HG03064 (cell line): ENCODE results near the gene CLIP4.
A peak's percentile ranks its signal among the peaks of the same experiment; 100 is the strongest.
"Not testable (repeated sequence)": the region's sequence is repeated elsewhere in the genome, so short reads cannot be mapped to it uniquely, and the experiment has no call there.

Experiments
- ATAC-seq: cut with Tn5 transposase; IDR thresholded peaks from one replicate; pipeline ENCODE4 v1.9.1; 2021; ENCODE audit warnings: low read depth; ENCODE audit not compliant: unreplicated experiment

The CLIP4 gene, protein sequence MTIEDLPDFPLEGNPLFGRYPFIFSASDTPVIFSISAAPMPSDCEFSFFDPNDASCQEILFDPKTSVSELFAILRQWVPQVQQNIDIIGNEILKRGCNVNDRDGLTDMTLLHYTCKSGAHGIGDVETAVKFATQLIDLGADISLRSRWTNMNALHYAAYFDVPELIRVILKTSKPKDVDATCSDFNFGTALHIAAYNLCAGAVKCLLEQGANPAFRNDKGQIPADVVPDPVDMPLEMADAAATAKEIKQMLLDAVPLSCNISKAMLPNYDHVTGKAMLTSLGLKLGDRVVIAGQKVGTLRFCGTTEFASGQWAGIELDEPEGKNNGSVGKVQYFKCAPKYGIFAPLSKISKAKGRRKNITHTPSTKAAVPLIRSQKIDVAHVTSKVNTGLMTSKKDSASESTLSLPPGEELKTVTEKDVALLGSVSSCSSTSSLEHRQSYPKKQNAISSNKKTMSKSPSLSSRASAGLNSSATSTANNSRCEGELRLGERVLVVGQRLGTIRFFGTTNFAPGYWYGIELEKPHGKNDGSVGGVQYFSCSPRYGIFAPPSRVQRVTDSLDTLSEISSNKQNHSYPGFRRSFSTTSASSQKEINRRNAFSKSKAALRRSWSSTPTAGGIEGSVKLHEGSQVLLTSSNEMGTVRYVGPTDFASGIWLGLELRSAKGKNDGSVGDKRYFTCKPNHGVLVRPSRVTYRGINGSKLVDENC

GRCh38 chr2:29114946-29115609 is at the start of gene CLIP4:
CLIP4 (plus strand) TSS chr2:29115415; CDS start chr2:29121389, 5,974 bp downstream.
- ATAC-seq = peak; percentile 30

- ATAC-seq = no peak
These were observed 48.8 kb upstream of the CLIP4 start for GRCh38 chr2:29066271-29066860.

DNA sequence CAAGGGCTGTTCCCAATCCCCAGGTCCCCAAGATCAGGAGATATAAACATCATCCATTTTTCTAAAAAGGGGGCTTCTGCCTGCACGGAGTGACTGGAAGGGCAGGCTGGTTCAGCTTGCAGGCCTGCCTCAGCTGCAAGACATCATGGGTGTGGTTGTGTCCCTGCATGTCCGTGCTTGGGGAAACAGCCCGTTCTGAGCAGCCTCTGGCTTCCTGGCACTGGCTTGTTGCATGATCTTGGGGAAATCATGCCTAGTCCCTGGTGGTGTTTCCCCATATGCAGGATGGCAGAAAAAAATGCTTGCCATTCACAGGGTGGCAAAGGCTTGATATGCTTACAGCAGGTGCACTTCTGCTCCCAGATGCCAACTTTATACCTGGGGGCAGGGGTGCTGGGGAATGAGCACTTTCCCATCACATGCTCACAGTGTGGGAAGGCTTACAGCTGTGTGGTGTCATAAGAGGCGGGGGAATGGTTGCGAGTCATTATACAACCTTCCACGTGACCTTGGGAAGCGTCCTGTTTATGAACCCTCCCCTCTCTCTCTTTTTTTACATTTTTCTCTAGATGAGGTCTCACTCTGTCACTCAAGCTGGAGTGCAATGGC is 48.1 kb upstream of the CLIP4 start:
- no peak for ATAC-seq

- no peak for ATAC-seq
These were observed 46.7 kb upstream of the CLIP4 start for GRCh38 chr2:29068513-29068912.

DNA sequence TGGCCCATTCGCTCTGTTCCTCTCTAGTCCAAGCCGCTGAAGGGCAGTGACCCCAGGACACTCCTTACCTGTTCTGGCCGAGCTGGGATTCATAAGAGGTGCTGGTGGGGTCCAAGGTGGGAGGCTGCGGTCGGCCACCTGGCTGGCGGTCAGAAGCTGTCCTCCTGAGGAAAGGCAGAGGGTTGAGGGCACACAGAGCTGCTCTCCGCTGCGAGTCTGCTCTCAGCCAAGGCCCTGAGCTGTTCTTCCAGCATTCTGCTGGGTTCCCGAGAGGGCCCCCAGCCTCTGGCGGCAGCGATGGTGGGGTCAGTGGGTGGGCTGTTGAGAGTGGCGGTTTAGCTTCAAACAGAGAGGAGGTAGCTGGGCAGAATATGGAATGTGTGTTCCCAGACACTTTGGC is 44.7 kb upstream of the CLIP4 start:
- no peak for ATAC-seq

- no peak for ATAC-seq
These were observed 43.9 kb upstream of the CLIP4 start for GRCh38 chr2:29071032-29071975.

DNA sequence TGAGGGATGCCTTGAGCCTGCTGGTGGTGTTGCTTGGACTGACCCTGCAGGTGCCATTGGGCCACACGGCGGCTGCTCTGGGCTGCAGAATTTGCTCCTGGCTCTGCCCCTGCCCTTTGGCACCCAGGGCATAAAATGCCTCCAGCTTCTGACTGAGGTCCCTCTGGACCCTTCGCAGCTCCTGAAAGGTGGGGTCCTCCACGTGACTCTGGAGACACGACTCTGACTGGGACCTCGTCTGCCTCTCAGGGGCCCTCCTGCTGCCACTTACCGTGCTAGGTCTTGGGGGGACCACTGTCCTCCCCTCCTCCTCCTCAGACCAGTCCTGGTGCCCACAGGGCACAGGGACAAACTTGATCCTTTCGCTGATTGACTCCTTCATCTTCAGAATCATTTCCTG is 43.0 kb upstream of the CLIP4 start:
- ATAC-seq = no peak

- no peak for ATAC-seq
These were observed 42.1 kb upstream of the CLIP4 start for GRCh38 chr2:29072971-29073725.

- no peak for ATAC-seq
These were observed 41.3 kb upstream of the CLIP4 start for GRCh38 chr2:29073933-29074332.

GRCh38 chr2:29074411-29074810 is 40.8 kb upstream of the CLIP4 start, which contains the start of gene PCARE:
PCARE (minus strand) TSS chr2:29074523; CDS start chr2:29074261, 262 bp downstream.
- ATAC-seq = no peak

- no peak for ATAC-seq
These were observed 39.1 kb upstream of the CLIP4 start for GRCh38 chr2:29075894-29076705.

GRCh38 chr2:29079887-29080286 is 35.3 kb upstream of the CLIP4 start:
- no peak for ATAC-seq

DNA sequence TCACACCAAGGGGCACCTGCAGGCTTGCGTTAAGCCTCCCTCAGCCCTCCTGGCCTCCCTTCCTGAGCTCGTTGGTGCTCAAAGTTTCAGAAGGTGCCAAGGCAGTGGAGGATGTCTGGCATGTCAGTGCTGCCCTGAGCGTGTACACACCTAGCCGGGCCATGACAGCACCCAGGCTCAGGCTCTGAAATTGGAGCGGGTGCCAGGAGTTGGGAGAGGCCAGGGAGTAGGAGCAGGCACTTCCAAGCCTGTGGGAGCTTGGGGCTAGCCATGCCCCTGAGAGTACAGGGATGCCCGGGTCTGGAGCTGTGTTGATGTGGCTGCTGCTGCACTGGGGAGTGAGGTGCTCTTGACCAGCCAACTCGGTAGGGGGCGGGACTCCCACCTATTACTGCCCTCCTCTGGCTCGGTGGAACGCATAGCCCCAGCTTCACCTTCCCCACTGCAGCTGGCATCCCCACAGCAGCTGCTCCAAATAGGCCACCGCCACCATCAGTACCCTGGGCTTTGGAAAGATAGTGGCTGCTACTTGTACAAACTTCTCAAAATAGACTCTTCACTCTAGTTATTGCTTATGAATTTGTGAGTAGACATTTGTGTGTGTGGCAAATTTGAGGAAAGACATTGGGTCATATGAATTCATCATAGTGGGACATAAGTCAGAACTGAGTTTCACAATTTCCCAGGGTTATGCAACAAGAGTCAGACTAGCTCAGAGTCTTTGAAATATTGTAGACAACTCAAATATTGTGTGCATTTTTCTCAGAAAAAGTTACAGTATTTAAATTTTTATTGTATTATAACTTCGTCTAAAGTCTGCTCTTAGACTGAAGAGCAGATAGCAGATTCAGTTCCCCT is 34.1 kb upstream of the CLIP4 start:
- ATAC-seq = no peak

DNA sequence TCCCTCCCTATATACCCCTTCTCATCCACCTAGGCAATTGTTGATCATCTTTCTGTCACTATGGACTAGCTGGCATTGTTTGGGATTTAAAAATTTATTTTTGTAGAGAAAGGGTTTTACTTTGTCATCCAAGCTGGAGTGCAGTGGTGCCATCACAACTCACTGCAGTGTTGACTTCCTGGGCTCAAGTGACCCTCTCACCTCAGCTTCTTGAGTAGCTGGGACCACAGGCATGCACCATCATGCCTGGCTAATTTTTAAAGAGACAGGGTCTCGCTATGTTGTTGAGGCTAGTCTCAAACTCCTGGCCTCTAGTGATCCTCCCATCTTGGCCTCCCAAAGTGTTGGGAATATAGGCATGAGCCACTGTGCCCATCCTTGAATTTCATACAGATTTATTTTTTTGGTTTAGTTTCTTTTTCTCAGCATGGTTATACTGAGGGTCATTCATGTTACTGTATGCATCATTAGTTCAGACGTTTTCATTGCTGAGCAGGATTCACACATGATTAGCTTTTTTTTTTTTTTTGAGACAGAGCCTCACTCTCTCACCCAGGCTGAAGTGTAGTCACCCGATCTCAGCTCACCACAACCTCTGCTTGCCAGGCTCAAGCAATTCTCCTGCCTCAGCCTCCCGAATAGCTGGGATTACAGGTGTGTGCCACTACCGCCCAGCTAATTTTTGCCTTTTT is 32.3 kb upstream of the CLIP4 start:
- peak; percentile 77 for ATAC-seq

DNA sequence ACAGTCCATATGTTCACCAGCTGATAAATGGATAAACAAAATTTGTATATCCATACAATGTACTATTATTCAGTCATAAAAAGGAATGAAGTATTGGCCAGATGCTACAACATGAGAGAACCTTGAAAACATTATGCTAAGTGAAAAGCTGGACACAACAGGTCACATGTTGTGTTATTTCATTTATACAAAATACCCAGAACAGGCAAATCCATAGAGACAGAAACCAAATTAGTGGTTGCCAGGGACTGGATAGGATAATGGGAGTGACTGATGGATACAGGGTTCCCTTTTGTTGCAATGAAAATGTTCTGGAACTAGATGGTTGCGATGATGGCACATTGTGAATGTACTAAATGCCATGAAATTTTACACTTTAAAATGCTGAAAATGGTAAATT is 30.7 kb upstream of the CLIP4 start:
- ATAC-seq = no peak

GRCh38 chr2:29090311-29090710 is 24.9 kb upstream of the CLIP4 start:
- not testable (repeated sequence) for ATAC-seq
